ENCODE results near the gene ABR. TPM values are rescaled to one million over a fixed set of nuclear protein-coding genes. Genes with fewer than 3 reads are reported as not detected.

Gene ABR
- total and polyA plus RNA-seq, 2 of the 13 experiments (the other 11 are each of a cell fraction or from before 2014, with no cell fraction given) = 12.4 to 40.4 TPM

DNA sequence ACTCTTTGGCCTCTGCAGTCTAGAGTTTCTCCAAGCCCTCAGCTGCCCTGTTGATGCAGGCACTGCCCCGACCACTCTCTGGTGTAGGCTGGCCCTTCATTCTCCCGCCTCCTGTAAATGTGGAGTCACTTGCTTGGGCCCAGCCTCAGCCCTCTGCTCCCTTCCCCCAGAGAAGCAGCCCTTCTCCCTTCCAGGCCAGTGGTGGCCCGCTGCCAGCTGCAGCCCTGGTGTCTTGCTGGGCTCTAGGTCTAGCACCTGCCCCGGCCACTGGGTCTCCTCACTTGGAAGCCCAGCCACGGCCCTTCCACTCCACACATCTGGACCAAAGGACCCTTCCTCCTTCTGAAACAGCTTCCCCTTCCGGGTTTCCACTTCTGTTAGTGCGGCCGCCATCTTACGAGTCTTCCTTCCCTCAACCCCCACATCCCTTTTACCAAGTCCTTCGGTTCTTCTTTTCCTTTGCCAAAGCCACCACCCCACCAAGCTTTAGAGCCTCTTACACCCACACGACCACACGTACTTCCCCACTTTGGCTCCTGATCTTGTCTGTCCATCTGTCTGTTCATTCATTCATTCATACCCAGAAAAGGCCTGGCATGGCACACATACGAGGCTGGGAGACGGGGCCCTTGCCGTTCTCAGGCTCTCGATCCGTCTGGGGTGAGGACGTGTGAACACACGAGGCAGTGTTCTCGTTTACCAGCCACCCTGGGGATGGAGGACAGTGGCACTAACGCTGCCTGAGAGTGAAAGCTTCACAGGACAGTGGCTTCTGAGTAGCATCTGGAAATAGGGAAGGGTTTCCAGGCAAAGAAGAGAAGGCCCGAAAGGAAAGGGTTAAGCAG, 68.0 kb downstream of the ABR start:
- POLR2A ChIA-PET = interaction anchor here (0.8 to 2.3 kb wide), 2 partner anchors 11 kb away, joined by 3 to 8 read pairs; no protein-coding TSS in a partner anchor
- no peaks in the 10 kb centered on the region for H3K27me3 ChIP-seq (ENCODE audit: control insufficient read depth in 1 of 2, insufficient read depth in 2 of 2, low read length in 2 of 2)
- H3K9ac ChIP-seq (ENCODE audit: insufficient read depth, low read depth, low read length) = peak overlapping the region; percentile 8; the same call in 1 of the 2 replicates
- no peaks in the 10 kb centered on the region for H4K20me1 ChIP-seq (ENCODE audit: insufficient read depth, low read length)
- in situ Hi-C loops (cut with HindIII; ENCODE audit: extremely low pct_ligation_motif_present, low pct_unique_long_range_greater_than_20kb) = no loop called here
- H3K79me2 ChIP-seq (ENCODE audit: insufficient read depth, low read length) = no peaks in the 10 kb centered on the region
- peak overlapping the region; percentile 100 for H3K4me2 ChIP-seq (ENCODE audit: low read depth, low read length)
- BruUV-seq (replicated peaks) = no TSS peak
- H3K36me3 ChIP-seq (replicated peaks in 1 of 2; ENCODE audit: control insufficient read depth in 1 of 2, insufficient read depth in 2 of 2, low read length in 2 of 2) = no peaks in the 10 kb centered on the region
- H3K4me1 ChIP-seq (ENCODE audit: insufficient read depth, low read length) = peaks cover 67% of the 10 kb centered on the region
- DNase-seq (ENCODE audit: low spot score) (no peak), FAIRE-seq (no peak), ATAC-seq (peak; percentile 2; the same call in 2 of the 3 replicates)
- intact Hi-C loops (cut with micrococcal nuclease; ENCODE audit: unreplicated experiment) = no loop called here
- H3K27ac ChIP-seq (ENCODE audit: extremely low read length, insufficient read depth, low read length) = peak overlapping the region; percentile 6
- no peaks in the 10 kb centered on the region for H3K9me3 ChIP-seq (ENCODE audit: low read length)
- no peak overlapping the region for H2AFZ ChIP-seq (ENCODE audit: low read length)
- WGBS (ENCODE audit: low lambda C conversion rate) = 91% methylated on average over 21 of the region's 22 CpGs
- CTCF ChIA-PET (ENCODE audit: low intra/inter-chr PET ratio, low total read pairs) = no interaction called here
- H3K4me3 ChIP-seq (replicated peaks in 1 of 3; ENCODE audit: insufficient read depth in 1 of 3, low read depth in 2 of 3, low read length in 3 of 3) = peak overlapping the region in 1 of 3 experiments; percentile 81; a peak in 3 of 6 replicates
- TF ChIP-seq AGO2 (optimal IDR thresholded peaks at IDR 0.05; ENCODE audit: low read depth, low read length) (no peak), SP5 (CRISPR knock-in tag; IDR thresholded peaks at IDR 0.05; ENCODE audit: borderline replicate concordance, low read depth) (0 out of 2 replicates have a peak, but pooled peaks have one; percentile 20), XRCC5 (optimal IDR thresholded peaks at IDR 0.05; ENCODE audit: low read length) (peak; percentile 2), NCOA1 (CRISPR knock-in tag; IDR thresholded peaks at IDR 0.05) (no peak), ZNF383 (CRISPR knock-in tag; IDR thresholded peaks at IDR 0.05; ENCODE audit: borderline replicate concordance) (no peak), GPN1 (CRISPR knock-in tag; IDR thresholded peaks at IDR 0.05; ENCODE audit: borderline replicate concordance) (no peak), ZNF687 (CRISPR knock-in tag; IDR thresholded peaks at IDR 0.05) (peak; percentile 48), ATF4 (CRISPR knock-in tag; IDR thresholded peaks at IDR 0.05) (0 out of 4 replicates have a peak, but pooled peaks of 1 of the 2 experiments have one; percentile 18)
- TF ChIP-seq, protein P1, sequence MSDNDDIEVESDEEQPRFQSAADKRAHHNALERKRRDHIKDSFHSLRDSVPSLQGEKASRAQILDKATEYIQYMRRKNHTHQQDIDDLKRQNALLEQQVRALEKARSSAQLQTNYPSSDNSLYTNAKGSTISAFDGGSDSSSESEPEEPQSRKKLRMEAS (IDR thresholded peaks at IDR 0.05) = 0 out of 2 replicates have a peak, but pooled peaks have one; percentile 16
- TF ChIP-seq, protein P2, sequence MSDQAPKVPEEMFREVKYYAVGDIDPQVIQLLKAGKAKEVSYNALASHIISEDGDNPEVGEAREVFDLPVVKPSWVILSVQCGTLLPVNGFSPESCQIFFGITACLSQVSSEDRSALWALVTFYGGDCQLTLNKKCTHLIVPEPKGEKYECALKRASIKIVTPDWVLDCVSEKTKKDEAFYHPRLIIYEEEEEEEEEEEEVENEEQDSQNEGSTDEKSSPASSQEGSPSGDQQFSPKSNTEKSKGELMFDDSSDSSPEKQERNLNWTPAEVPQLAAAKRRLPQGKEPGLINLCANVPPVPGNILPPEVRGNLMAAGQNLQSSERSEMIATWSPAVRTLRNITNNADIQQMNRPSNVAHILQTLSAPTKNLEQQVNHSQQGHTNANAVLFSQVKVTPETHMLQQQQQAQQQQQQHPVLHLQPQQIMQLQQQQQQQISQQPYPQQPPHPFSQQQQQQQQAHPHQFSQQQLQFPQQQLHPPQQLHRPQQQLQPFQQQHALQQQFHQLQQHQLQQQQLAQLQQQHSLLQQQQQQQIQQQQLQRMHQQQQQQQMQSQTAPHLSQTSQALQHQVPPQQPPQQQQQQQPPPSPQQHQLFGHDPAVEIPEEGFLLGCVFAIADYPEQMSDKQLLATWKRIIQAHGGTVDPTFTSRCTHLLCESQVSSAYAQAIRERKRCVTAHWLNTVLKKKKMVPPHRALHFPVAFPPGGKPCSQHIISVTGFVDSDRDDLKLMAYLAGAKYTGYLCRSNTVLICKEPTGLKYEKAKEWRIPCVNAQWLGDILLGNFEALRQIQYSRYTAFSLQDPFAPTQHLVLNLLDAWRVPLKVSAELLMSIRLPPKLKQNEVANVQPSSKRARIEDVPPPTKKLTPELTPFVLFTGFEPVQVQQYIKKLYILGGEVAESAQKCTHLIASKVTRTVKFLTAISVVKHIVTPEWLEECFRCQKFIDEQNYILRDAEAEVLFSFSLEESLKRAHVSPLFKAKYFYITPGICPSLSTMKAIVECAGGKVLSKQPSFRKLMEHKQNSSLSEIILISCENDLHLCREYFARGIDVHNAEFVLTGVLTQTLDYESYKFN (CRISPR knock-in tag; conservative IDR thresholded peaks at IDR 0.05) = 0 out of 2 replicates have a peak, but pooled peaks have one; percentile 10
- TF ChIP-seq, protein P3, sequence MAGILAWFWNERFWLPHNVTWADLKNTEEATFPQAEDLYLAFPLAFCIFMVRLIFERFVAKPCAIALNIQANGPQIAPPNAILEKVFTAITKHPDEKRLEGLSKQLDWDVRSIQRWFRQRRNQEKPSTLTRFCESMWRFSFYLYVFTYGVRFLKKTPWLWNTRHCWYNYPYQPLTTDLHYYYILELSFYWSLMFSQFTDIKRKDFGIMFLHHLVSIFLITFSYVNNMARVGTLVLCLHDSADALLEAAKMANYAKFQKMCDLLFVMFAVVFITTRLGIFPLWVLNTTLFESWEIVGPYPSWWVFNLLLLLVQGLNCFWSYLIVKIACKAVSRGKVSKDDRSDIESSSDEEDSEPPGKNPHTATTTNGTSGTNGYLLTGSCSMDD (CRISPR knock-in tag; IDR thresholded peaks at IDR 0.05) = no peak
